ENCODE measurements around the gene TOMM70. TPM values are rescaled to one million over a fixed set of nuclear protein-coding genes. Genes with fewer than 3 reads are reported as not detected.

The TOMM70 gene
- total and polyA plus RNA-seq, 2 of the 13 experiments (the other 11 are each of a cell fraction or from before 2014, with no cell fraction given): 27.0 to 77.2 TPM

DNA sequence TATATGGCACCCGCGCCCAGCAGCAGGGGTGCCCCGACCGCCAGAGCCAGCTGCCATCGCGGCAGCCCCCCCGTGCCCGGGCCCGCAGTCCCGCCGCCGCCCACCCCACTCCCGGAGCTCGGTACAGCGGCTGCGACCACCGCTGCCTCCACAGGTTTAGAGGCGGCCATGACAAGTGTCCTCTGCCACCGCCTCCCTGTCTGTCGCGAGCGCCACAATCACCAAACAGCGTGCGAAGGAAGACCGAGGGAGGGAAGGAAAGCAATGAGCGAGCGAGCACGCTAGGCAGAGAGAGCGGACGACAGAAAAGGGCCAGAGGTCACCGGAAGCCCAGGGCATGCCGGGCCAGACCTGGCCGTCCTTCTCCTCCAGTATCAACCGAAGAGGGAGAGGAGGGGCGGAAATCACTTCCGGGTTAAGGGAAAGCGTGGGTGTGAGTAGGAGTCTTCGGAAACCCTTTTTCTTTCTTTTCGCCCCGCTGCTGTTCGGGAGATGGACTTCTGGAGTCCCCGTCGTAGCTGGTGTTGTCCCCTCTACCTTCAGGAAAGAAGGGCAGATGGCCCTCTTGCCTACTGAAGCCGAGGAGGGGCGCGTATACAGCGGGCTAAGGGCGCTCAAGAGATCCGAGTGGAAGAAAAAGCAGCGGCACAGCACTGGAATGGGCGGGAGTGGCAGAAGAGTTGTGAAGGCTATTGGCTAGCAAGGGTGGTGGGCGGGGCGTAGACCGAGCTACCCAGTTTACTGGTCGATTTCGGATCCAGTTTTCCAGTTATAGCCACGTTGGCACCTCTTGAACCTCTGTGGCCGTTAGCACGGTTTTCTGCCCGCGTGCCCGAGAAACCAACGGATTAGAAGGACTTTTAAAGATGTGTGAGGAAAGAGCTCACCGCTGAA lies at the start of gene TOMM70, which contains the start of gene LNP1 (continued):
- TF ChIP-seq LRRFIP1 (CRISPR knock-in tag; conservative IDR thresholded peaks at IDR 0.05) (no peak), ZNF292 (CRISPR knock-in tag; IDR thresholded peaks at IDR 0.05; ENCODE audit: borderline replicate concordance, low read depth) (peak; percentile 67; the same call in 1 of the 2 replicates), FOXA3 (CRISPR knock-in tag; IDR thresholded peaks at IDR 0.05) (no peak), ZNF577 (CRISPR knock-in tag; IDR thresholded peaks at IDR 0.05; ENCODE audit: borderline replicate concordance, low read depth) (0 out of 2 replicates have a peak, but pooled peaks have one; percentile 71), GFI1 (CRISPR knock-in tag; IDR thresholded peaks at IDR 0.05; ENCODE audit: borderline replicate concordance) (peak; percentile 59; the same call in 1 of the 2 replicates), POGZ (CRISPR knock-in tag; IDR thresholded peaks at IDR 0.05) (peak; percentile 74), ATF7 (IDR thresholded peaks at IDR 0.05) (no peak), ATF7 (CRISPR knock-in tag; IDR thresholded peaks at IDR 0.05) (peak; percentile 63; the same call in 1 of the 2 replicates), KLF16 (CRISPR knock-in tag; IDR thresholded peaks at IDR 0.05) (peak; percentile 12 to 50; a peak in 2 of 4 replicates), ZNF749 (CRISPR knock-in tag; IDR thresholded peaks at IDR 0.05; ENCODE audit: borderline replicate concordance) (no peak; the same call in none of the 2 replicates), MXD4 (CRISPR knock-in tag; IDR thresholded peaks at IDR 0.05) (peak; percentile 82; the same call in 1 of the 2 replicates), ARID4A (CRISPR knock-in tag; IDR thresholded peaks at IDR 0.05; ENCODE audit: borderline replicate concordance) (peak; percentile 93), ZNF616 (CRISPR knock-in tag; IDR thresholded peaks at IDR 0.05; ENCODE audit: low read depth) (peak; percentile 70; the same call in 1 of the 2 replicates), RBAK (CRISPR knock-in tag; IDR thresholded peaks at IDR 0.05) (no peak), ZNF225 (CRISPR knock-in tag; IDR thresholded peaks at IDR 0.05) (0 out of 2 replicates have a peak, but pooled peaks have one; percentile 53), ZNF501 (CRISPR knock-in tag; IDR thresholded peaks at IDR 0.05) (no peak), ZNF34 (CRISPR knock-in tag; IDR thresholded peaks at IDR 0.05; ENCODE audit: borderline replicate concordance) (no peak), NR2F1 (CRISPR knock-in tag; IDR thresholded peaks at IDR 0.05) (peak; percentile 75 to 93), PRPF4 (IDR thresholded peaks at IDR 0.05; ENCODE audit: low read depth, low read length, poor library complexity, severe bottlenecking) (no peak), HNRNPH1 (optimal IDR thresholded peaks at IDR 0.05; ENCODE audit: low read depth, low read length) (no peak)
